BJ (cell line): ENCODE data around the gene WDR1. TPM values are rescaled to one million over a fixed set of nuclear protein-coding genes. Genes with fewer than 3 reads are reported as not detected.

Experiments used
- CTCF ChIA-PET: fragments of 350-600 bp; formaldehyde crosslinking; extraction: SDS; loops from one replicate; lab custom pipeline; 2021; ENCODE audit warnings: antibody characterized with exemption, inconsistent platforms; lab: Yijun Ruan, JAX
- POLR2A ChIA-PET: fragments of 300-600 bp; sonication (Branson Sonifier 250); formaldehyde crosslinking; extraction: SDS; loops from one replicate; lab custom pipeline; 2021; ENCODE audit warnings: antibody characterized with exemption; lab: Charles Lee
- DNase-seq: peaks from one replicate; pipeline ENCODE4 v3.0.0-alpha.2; 2011; ENCODE audit warnings: low read depth
- H3K27me3 ChIP-seq: 2 replicates; pipeline ENCODE4 v1.6.0; 2011; ENCODE audit warnings: low read length; ENCODE audit not compliant: control insufficient read depth, insufficient read depth
- H3K36me3 ChIP-seq: 2 replicates; pipeline ENCODE4 v1.5.1; 2011; ENCODE audit warnings: low read length; ENCODE audit not compliant: control insufficient read depth, insufficient read depth
- H3K4me3 ChIP-seq: 2 replicates; pipeline ENCODE4 v1.5.1; 2011; ENCODE audit warnings: low read depth, mild to moderate bottlenecking, control low read depth, low read length
- CTCF ChIP-seq: IDR thresholded peaks from 2 replicates; pipeline ENCODE4 v1.5.1; 2011; ENCODE audit warnings: low read depth, mild to moderate bottlenecking, control low read depth, inconsistent platforms, low read length, moderate library complexity; ENCODE audit not compliant: insufficient read depth
- polyA plus RNA-seq: library from polyadenylated mRNA; depleted of rRNA; stranded (reverse); fragments of >200 nt; gene quantifications from 2 replicates; pipeline ENCODE4 v1.2.3, GENCODE V29; 2011

Gene WDR1
- polyA plus RNA-seq, 1 experiment, result 952 TPM

GRCh38 chr4:10072420-10073017 is 44.1 kb downstream of the WDR1 start:
- CTCF ChIA-PET, result interaction anchor here (1.0 to 1.8 kb wide), 4 partner anchors 24 to 93 kb away, joined by 3 to 6 read pairs (median 4); no protein-coding TSS in a partner anchor
- POLR2A ChIA-PET, result no interaction called here
- H3K27me3 ChIP-seq, result no peaks in the 10 kb centered on the region
- H3K36me3 ChIP-seq, result peaks cover 40% of the 10 kb centered on the region
- TF ChIP-seq CTCF, result no peak
- H3K4me3 ChIP-seq, result no peak overlapping the region
- no peak for DNase-seq

GRCh38 chr4:10069075-10069642 is 47.4 kb downstream of the WDR1 start:
- H3K36me3 ChIP-seq, result peaks cover 15% of the 10 kb centered on the region
- no peak for TF ChIP-seq CTCF
- POLR2A ChIA-PET, result no interaction called here
- H3K4me3 ChIP-seq, result no peak overlapping the region
- no peaks in the 10 kb centered on the region for H3K27me3 ChIP-seq
- CTCF ChIA-PET, result interaction anchor here (0.6 kb wide), 1 partner anchor 50 kb away, joined by 3 read pairs; no protein-coding TSS in a partner anchor
- no peak for DNase-seq

GRCh38 chr4:10066670-10067651 is 49.6 kb downstream of the WDR1 start:
- no peak overlapping the region for H3K4me3 ChIP-seq
- ChIA-PET POLR2A (no interaction called here), CTCF (interaction anchor here (1.0 to 5.3 kb wide), 3 partner anchors 13 to 303 kb away, joined by 3 to 27 read pairs (median 5); no protein-coding TSS in a partner anchor)
- peaks cover 9% of the 10 kb centered on the region for H3K36me3 ChIP-seq
- no peaks in the 10 kb centered on the region for H3K27me3 ChIP-seq
- no peak for TF ChIP-seq CTCF
- no peak for DNase-seq

GRCh38 chr4:10066206-10066605 is 50.4 kb downstream of the WDR1 start:
- no peak overlapping the region for H3K4me3 ChIP-seq
- ChIA-PET CTCF (interaction anchor here (1.0 to 5.3 kb wide), 3 partner anchors 14 to 302 kb away, joined by 3 to 27 read pairs (median 5); no protein-coding TSS in a partner anchor), POLR2A (no interaction called here)
- H3K27me3 ChIP-seq, result no peaks in the 10 kb centered on the region
- peaks cover 9% of the 10 kb centered on the region for H3K36me3 ChIP-seq
- no peak for TF ChIP-seq CTCF
- no peak for DNase-seq
